Neural progenitor cell (in vitro differentiated cells): ENCODE measurements around the gene TRAF3.

Source experiments
- EZH2 ChIP-seq: fragments of 200-600 bp; sonication (generic); IDR thresholded peaks from 2 replicates; pipeline ENCODE4 v1.6.1; 2017; ENCODE audit warnings: antibody characterized with exemption, mild to moderate bottlenecking, moderate library complexity
- TF ChIP-seq, protein P1 (sequence below): fragments of 200-600 bp; sonication (generic); IDR thresholded peaks from 2 replicates; pipeline ENCODE4 v1.5.1; 2017; ENCODE audit warnings: antibody characterized with exemption, mild to moderate bottlenecking

DNA sequence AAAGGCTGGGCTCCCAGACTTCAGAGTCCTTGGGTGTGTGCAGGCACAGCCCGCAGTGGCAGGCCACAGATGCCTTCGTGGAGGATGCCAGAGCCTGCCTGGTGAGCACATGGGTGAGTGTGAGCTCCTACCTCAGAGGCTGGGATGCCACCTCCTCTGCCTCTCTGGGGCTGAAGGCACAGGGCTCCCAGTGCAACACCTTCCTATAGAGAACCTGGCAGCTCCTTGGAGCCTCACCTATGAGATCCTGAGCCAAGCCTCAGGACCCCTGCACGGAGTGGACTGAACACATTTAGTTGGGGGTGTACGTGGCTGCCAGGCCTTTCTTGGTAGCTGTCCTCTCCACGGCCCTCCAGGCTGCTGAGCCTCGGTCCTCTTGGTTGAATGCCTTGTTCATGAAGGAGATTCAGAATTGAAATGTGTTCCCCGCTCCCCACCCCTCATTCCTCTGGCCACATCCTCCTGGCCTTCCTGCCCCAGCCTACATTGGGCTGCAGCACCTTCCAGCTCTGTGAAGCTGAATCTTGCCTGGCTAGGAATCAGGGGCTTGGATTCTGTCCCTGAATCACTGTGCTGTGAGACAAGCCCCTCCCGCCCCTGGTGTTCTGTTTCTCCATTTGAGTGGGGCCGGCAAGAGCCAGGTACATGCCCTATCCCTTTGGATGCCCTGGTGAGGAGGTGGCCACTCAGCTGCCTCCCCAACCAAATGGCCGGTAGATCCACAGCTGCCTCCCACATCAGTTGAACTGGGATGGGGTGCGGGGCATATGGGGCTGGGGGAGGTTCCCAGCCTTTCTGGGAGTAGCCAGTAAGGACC is 38.7 kb upstream of the TRAF3 start:
- TF ChIP-seq, protein P1, sequence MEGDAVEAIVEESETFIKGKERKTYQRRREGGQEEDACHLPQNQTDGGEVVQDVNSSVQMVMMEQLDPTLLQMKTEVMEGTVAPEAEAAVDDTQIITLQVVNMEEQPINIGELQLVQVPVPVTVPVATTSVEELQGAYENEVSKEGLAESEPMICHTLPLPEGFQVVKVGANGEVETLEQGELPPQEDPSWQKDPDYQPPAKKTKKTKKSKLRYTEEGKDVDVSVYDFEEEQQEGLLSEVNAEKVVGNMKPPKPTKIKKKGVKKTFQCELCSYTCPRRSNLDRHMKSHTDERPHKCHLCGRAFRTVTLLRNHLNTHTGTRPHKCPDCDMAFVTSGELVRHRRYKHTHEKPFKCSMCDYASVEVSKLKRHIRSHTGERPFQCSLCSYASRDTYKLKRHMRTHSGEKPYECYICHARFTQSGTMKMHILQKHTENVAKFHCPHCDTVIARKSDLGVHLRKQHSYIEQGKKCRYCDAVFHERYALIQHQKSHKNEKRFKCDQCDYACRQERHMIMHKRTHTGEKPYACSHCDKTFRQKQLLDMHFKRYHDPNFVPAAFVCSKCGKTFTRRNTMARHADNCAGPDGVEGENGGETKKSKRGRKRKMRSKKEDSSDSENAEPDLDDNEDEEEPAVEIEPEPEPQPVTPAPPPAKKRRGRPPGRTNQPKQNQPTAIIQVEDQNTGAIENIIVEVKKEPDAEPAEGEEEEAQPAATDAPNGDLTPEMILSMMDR: no peak
- TF ChIP-seq EZH2: no peak
